Mesodermal cell (in vitro differentiated cells): Measurements from ENCODE around the gene KRTAP4-11.
"Not testable (repeated sequence)": the region's sequence is repeated elsewhere in the genome, so short reads cannot be mapped to it uniquely, and the experiment has no call there.

Experiments used
- H3K27ac ChIP-seq: 2 replicates; pipeline ENCODE4 v1.7.0; 2013; ENCODE audit warnings: mild to moderate bottlenecking, low read depth, low read length, moderate library complexity; ENCODE audit not compliant: severe bottlenecking
- H3K36me3 ChIP-seq: 2 replicates; pipeline ENCODE4 v1.7.1; 2013; ENCODE audit warnings: mild to moderate bottlenecking, low read length, moderate library complexity; ENCODE audit not compliant: control insufficient read depth, insufficient read depth
- H3K4me1 ChIP-seq: one replicate; pipeline ENCODE4 v1.7.1; 2013; ENCODE audit warnings: mild to moderate bottlenecking, low read length; ENCODE audit not compliant: insufficient read depth, control insufficient read depth, poor library complexity, severe bottlenecking
- H3K4me3 ChIP-seq: 2 replicates; pipeline ENCODE4 v1.7.0; 2013; ENCODE audit warnings: low read length, control low read depth, mild to moderate bottlenecking; ENCODE audit not compliant: insufficient read depth, poor library complexity, severe bottlenecking; ENCODE audit errors: extremely low read depth
- H3K9me3 ChIP-seq: 2 replicates; pipeline ENCODE4 v1.7.1; 2013; ENCODE audit warnings: mild to moderate bottlenecking, low read length, moderate library complexity; ENCODE audit not compliant: control insufficient read depth
- WGBS, 2 experiments: methylation state at CpG; one replicate each; pipeline ENCODE4 v1.1.5; 2013; ENCODE audit warnings: missing lambda C conversion rate in 2 of 2; ENCODE audit not compliant: insufficient coverage in 2 of 2; 5-methylcytosine and 5-hydroxymethylcytosine counted together

The KRTAP4-11 gene

GRCh38 chr17:41125064-41125463 lies 6.9 kb upstream of the KRTAP4-11 start:
- Histone ChIP-seq H3K9me3 (no peaks in the 10 kb centered on the region), H3K4me1 (no peaks in the 10 kb centered on the region), H3K27ac (no peak overlapping the region), H3K36me3 (no peaks in the 10 kb centered on the region), H3K4me3 (no peak overlapping the region)
- no CpG with 5 or more reads among the region's 2 CpGs for WGBS, 2 experiments

- H3K4me3 ChIP-seq, H3K27ac ChIP-seq, H3K9me3 ChIP-seq, H3K4me1 ChIP-seq, H3K36me3 ChIP-seq: not testable (repeated sequence)
- WGBS, 2 experiments: 64 to 80% methylated on average over 2 to 3 of the region's 3 CpGs
Measured at GRCh38 chr17:41123991-41124371, 5.8 kb upstream of the KRTAP4-11 start, which contains the start of gene KRTAP4-12. Gene KRTAP4-12, minus strand, starts transcription at chr17:41124182. Its CDS starts 60 bp downstream, at chr17:41124122.

- H3K4me3 ChIP-seq, H3K27ac ChIP-seq, H3K9me3 ChIP-seq, H3K4me1 ChIP-seq, H3K36me3 ChIP-seq: not testable (repeated sequence)
- WGBS, 2 experiments: 84 to 85% methylated on average over 10 to 11 of the region's 12 CpGs
Measured at GRCh38 chr17:41123292-41123990, 5.3 kb upstream of the KRTAP4-11 start.

DNA sequence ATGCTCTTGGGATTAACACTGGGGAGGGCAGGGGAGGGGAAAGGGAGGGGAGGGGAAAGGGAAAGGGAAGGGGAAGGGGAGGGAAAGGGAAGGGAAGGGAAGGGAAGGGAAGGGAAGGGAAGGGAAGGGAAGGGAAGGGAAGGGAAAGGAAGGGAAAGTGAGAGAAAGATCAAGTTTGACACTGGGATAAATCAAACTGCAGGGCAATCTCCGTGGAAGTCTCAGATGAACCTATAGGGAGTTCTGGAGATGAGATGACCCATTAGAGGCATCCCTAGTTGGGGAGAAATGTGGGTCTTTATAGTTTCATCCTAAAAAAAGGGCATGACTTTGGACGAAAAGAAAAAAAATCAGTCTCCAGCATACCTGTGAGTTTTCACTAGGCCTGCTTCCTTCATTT lies 3.6 kb upstream of the KRTAP4-11 start:
- Histone ChIP-seq H3K36me3 (no peaks in the 10 kb centered on the region), H3K4me1 (no peaks in the 10 kb centered on the region), H3K27ac (no peak overlapping the region), H3K9me3 (no peaks in the 10 kb centered on the region), H3K4me3 (no peak overlapping the region)
- WGBS, 2 experiments: 89 to 92% methylated on average over 2 of the region's 2 CpGs

DNA sequence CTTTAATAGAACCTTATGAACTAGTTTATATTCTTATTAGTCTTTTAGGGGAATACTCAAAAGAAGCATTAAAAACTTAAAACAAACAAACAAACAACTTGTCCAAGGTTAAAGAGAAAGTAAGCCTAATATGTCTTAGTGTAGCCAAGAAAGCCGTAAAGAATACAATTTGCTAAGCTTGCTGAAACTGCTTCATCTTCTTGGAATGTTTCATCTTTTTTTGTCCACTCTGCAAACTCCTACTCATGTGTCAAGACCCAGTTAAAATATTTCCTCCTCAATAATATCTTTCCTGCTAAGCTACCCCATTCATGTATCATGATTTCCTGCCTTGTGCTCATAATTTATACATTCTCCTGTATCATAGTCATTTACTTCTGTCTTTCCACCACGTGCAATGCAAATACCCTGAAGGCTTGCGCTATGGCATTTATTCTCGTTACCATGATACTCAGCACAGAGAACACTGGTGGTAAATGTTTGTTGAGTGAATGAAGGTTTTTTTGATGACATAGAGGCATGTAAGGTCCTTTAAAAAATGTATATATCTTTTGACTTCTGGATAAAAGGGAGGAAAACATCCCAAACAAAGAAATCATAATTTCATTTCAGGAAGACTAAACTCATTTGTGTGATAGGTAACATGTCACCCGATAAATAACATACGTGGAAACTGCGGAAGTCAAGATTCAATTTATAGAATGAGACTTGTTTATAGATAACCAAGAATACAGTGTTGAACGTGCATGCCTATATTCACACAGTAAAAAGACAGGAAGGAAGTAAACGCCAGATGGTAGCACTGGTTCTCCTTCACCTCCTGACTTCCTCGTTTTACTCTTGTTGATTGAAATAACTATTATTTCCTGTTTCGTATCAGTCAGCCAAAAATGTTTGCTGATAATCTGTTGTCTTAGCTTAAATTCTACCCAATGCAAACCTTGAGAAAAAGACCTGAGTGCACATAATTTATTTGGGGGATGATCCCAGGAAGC lies 1.8 kb upstream of the KRTAP4-11 start:
- not testable (repeated sequence) for H3K4me3 ChIP-seq, H3K4me1 ChIP-seq, H3K9me3 ChIP-seq, H3K27ac ChIP-seq, H3K36me3 ChIP-seq
- 88 to 93% methylated on average over 2 to 3 of the region's 11 CpGs for WGBS, 2 experiments

DNA sequence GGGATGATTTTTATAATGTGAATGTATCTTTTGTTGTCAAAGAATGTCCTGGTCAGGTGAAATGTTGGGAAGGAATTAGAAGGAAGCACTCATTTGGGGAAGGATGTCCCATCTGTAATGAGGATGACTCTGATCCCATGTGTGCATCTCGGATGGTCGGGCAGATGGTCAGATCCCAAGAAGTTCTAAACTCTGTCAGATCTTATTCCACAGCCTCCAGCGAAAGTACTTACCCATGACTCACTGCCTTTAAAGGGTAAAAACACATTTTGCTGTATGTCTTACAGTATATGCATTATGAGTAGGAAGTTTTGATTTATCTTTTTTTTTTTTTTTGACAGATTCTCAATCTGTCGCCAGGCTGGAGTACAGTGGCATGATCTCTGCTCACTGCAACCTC lies 548 bp upstream of the KRTAP4-11 start:
- Histone ChIP-seq H3K4me3 (no peak overlapping the region), H3K4me1 (no peaks in the 10 kb centered on the region)
- 84 to 90% methylated on average over 2 of the region's 4 CpGs for WGBS, 2 experiments

DNA sequence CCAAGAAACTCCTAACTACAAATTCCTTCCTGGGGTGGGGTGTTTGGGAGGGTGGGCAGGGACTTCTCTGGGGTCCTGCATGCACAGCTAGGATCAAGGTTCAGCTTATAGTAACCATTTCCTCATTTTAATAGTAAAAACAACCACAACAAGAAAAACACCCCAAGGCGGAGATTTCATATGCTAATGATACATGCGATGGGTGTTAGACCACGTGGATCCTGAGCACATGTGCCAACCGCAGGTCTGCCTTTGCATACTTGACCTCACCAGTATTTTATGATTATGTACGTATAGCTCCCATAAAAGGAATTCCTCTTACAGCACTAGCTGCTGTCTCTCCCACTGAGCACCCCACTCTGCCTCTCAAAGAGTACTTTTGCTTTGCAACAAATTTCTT lies 1.9 kb downstream of the KRTAP4-11 start:
- WGBS, 2 experiments: 89 to 95% methylated on average over 4 to 5 of the region's 5 CpGs
- Histone ChIP-seq H3K4me1 (no peaks in the 10 kb centered on the region), H3K4me3 (no peak overlapping the region), H3K36me3 (no peaks in the 10 kb centered on the region), H3K27ac (no peak overlapping the region), H3K9me3 (peaks cover 4% of the 10 kb centered on the region)

More for the DNA sequence above, 548 bp upstream of the KRTAP4-11 start:
- Histone ChIP-seq H3K27ac (no peak overlapping the region), H3K9me3 (no peaks in the 10 kb centered on the region), H3K36me3 (no peaks in the 10 kb centered on the region)

- H3K9me3 ChIP-seq: peaks cover 11% of the 10 kb centered on the region
- no peak overlapping the region for H3K27ac ChIP-seq
- no peak overlapping the region for H3K4me3 ChIP-seq
- no CpG with 5 or more reads among the region's 2 CpGs for WGBS, 2 experiments
- no peaks in the 10 kb centered on the region for H3K36me3 ChIP-seq
- no peaks in the 10 kb centered on the region for H3K4me1 ChIP-seq
Measured at GRCh38 chr17:41111151-41111885, 6.9 kb downstream of the KRTAP4-11 start.

- H3K4me1 ChIP-seq, H3K4me3 ChIP-seq, H3K27ac ChIP-seq, H3K36me3 ChIP-seq: not testable (repeated sequence)
- WGBS, 2 experiments: no CpG with 5 or more reads among the region's 1 CpG
- peaks cover 11% of the 10 kb centered on the region for H3K9me3 ChIP-seq
Measured at GRCh38 chr17:41108728-41109386, 9.3 kb downstream of the KRTAP4-11 start.

DNA sequence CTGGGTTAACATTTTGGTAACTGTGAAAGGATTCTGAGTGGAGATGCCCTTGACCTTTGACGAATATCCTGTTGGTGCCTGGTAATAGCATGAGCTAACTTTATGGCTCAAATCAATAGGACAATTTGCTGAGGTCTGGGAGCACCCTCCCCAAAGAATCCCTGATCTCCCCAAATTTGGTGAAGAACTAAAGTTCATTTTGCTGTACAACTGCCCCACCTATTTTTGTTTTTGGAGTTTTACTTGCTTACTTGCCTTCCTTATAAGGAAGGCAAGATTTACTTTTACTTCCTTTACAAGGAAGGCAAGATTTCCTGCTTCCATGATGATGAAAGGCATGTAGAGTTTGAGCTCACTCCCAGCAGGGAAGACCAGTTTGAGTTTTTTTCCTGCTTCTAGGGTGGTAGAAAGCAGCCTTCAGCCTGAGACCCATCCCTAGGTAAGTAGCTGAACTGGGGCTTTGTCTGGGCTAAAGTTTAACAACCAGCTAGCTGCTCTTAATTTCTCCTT lies 10.2 kb downstream of the KRTAP4-11 start:
- no CpG with 5 or more reads among the region's 1 CpG for WGBS, 2 experiments
- Histone ChIP-seq H3K27ac (no peak overlapping the region), H3K4me3 (no peak overlapping the region), H3K9me3 (peaks cover 7% of the 10 kb centered on the region), H3K36me3 (no peaks in the 10 kb centered on the region), H3K4me1 (peaks cover 6% of the 10 kb centered on the region)
